Sigmoid colon (tissue), 7 donors: Measurements from ENCODE around the gene GDF9. TPM values are rescaled to one million over a fixed set of nuclear protein-coding genes. Genes with fewer than 3 reads are reported as not detected.
A peak's percentile ranks its signal among the peaks of the same experiment; 100 is the strongest.

Experiments
- DNase-seq: peaks from one replicate; pipeline ENCODE4 v3.0.0-alpha.2; 2019
- H3K27ac ChIP-seq, 4 donors: fragments of 200-600 bp; sonication (generic); one replicate each; pipeline ENCODE4 v1.5.1; 2016 to 2019; ENCODE audit warnings: mild to moderate bottlenecking in 1 of 4
- H3K27me3 ChIP-seq, 3 donors: fragments of 200-600 bp; sonication (generic); one replicate each; pipeline ENCODE4 v1.5.1; 2019; ENCODE audit warnings: mild to moderate bottlenecking in 1 of 3
- H3K36me3 ChIP-seq, 4 donors: fragments of 200-600 bp; sonication (generic); one replicate each; pipeline ENCODE4 v1.5.1; 2016 to 2019
- H3K4me1 ChIP-seq, 4 donors: fragments of 200-600 bp; sonication (generic); one replicate each; pipeline ENCODE4 v1.5.1; 2017 to 2019
- H3K4me3 ChIP-seq, 4 donors: fragments of 200-600 bp; sonication (generic); one replicate each; pipeline ENCODE4 v1.5.1; 2017 to 2019; ENCODE audit warnings: mild to moderate bottlenecking in 2 of 4, moderate library complexity in 1 of 4
- H3K9me3 ChIP-seq, 4 donors: fragments of 200-600 bp in 3 of 4; sonication (generic) in 3 of 4; one replicate each; pipeline versions ENCODE4 v1.5.1 to v1.6.1; 2013 to 2019
- CTCF ChIP-seq, 4 experiments: fragments of 450-650 bp in 3 of 4; fragments of 200-600 bp in 1 of 4; IDR thresholded peaks; one replicate each; pipeline ENCODE4 v1.5.1; 2016 to 2019; ENCODE audit warnings: antibody characterized with exemption in 4 of 4, mild to moderate bottlenecking in 3 of 4, moderate library complexity in 2 of 4
- EP300 ChIP-seq, 4 donors: sonication (generic); formaldehyde crosslinking; IDR thresholded peaks; one replicate each; pipeline ENCODE4 v1.6.1; 2017; ENCODE audit warnings: antibody characterized with exemption in 4 of 4
- POLR2A ChIP-seq, 2 donors: fragments of 450-650 bp; IDR thresholded peaks; one replicate each; pipeline ENCODE4 v1.6.1; 2016; ENCODE audit warnings: antibody characterized with exemption in 2 of 2, mild to moderate bottlenecking in 2 of 2, moderate library complexity in 2 of 2
- POLR2AphosphoS5 ChIP-seq, 4 donors: sonication (generic); formaldehyde crosslinking; IDR thresholded peaks; one replicate each; pipeline ENCODE4 v1.6.1; 2017; ENCODE audit warnings: antibody characterized with exemption in 4 of 4
- WGBS, 2 donors: extraction: QIAGEN DNeasy Blood & Tissue Kit; methylation state at CpG; one replicate each; pipeline ENCODE4 v1.1.7; 2013; 5-methylcytosine and 5-hydroxymethylcytosine counted together
- intact Hi-C: fragments of 100-400 bp; cut with DNase I; formaldehyde crosslinking; loops from one replicate; pipeline ENCODE4 v1.15.1; 2023
- polyA plus RNA-seq, 3 donors: library from polyadenylated mRNA; stranded (reverse); fragments of 200-250 nt; gene quantifications; one replicate each; pipeline ENCODE4 v1.2.3, GENCODE V29; 2013
- total RNA-seq, 4 donors: library from RNA; depleted of rRNA; stranded (reverse); fragments of >200 nt; gene quantifications; one replicate each; pipeline ENCODE4 v1.1.0, GENCODE V29; 2016
- donor health status: healthy with polysubstance abuse.
- donor health status: Bipolar disorder and iron deficiency.
- donor health status: healthy.

GDF9 gene
- total and polyA plus RNA-seq, 7 donors, result 0.22 to 1.8 (median 0.44) TPM; not detected in 3

DNA sequence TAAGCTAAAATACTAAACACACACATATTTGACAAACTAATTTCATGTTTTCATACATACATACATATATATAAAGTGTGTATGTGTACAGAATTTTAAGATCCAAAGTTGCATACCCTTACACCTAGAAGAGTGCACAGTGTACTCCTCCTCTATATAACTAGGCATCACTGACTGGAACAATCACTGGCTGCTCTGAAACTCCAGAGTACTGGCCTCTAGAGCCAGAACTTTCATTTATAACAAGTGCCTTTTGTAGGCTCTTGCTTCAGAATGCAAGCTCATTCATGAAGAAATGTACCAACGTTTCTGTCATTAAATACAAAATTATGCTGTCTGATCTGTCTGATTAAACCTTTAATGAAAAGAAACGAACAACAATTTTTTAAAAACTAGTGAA lies 11.2 kb upstream of the GDF9 start:
- 56 to 80% methylated on average over 2 of the region's 2 CpGs for WGBS, 2 donors
- TF ChIP-seq EP300 (IDR thresholded peaks at IDR 0.05) (no peak), POLR2A (IDR thresholded peaks at IDR 0.05) (no peak), POLR2AphosphoS5 (IDR thresholded peaks at IDR 0.05) (no peak), CTCF (IDR thresholded peaks at IDR 0.05) (no peak)
- DNase-seq, result no peak
- Histone ChIP-seq H3K4me3 (no peak overlapping the region), H3K4me1 (peaks cover 0 to 20% (median 11%) of the 10 kb centered on the region in 4 donors), H3K36me3 (peaks cover 13 to 74% (median 31%) of the 10 kb centered on the region in 4 donors), H3K27me3 (no peaks in the 10 kb centered on the region), H3K27ac (peak overlapping the region in 2 of 4 donors; percentile 16 to 21), H3K9me3 (no peaks in the 10 kb centered on the region)
- intact Hi-C loops, result no loop called here

DNA sequence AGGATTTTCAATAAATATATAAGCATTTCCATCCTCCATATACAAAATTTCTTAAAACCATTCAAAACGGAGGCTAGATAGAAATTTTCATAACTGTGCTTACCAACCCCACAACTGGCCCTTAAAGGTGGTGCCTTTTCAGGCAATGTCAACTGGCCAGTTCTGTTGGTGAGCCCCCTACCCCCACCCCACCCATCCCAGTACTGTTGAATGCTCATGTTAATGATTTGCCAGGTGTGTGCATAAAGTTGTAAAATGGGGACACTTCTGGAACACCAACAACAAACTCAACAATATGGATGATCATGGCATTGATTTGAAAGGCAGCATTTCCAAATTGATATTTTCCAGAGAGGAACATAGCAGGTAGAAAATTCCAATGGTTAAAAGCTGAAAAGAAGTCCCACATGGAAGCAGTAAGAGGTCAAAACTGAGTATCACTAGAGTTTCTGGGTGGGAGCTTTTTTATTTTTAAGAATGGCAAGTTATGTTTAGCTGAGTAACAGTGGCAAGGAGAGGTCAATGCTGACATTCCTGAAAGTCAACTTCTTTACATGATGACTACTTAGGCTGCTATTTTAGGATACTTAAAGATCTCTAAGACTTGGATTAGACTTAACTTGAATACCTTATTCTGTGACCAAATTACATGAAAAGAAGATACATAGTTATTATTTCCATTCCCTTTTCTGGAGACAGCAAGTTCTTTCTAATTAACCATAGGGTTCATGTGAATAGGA lies 9.9 kb upstream of the GDF9 start:
- TF ChIP-seq EP300 (IDR thresholded peaks at IDR 0.05) (no peak), POLR2A (IDR thresholded peaks at IDR 0.05) (no peak)
- H3K27ac ChIP-seq, result no peak overlapping the region
- WGBS, 2 donors, result 83 to 95% methylated on average over 1 of the region's 1 CpG
- peaks cover 9 to 69% (median 24%) of the 10 kb centered on the region in 4 donors for H3K36me3 ChIP-seq
- DNase-seq, result no peak
- H3K27me3 ChIP-seq, result no peaks in the 10 kb centered on the region
- H3K4me3 ChIP-seq, result no peak overlapping the region
- peaks cover 0 to 20% (median 11%) of the 10 kb centered on the region in 4 donors for H3K4me1 ChIP-seq
- intact Hi-C loops, result no loop called here
- no peaks in the 10 kb centered on the region for H3K9me3 ChIP-seq

DNA sequence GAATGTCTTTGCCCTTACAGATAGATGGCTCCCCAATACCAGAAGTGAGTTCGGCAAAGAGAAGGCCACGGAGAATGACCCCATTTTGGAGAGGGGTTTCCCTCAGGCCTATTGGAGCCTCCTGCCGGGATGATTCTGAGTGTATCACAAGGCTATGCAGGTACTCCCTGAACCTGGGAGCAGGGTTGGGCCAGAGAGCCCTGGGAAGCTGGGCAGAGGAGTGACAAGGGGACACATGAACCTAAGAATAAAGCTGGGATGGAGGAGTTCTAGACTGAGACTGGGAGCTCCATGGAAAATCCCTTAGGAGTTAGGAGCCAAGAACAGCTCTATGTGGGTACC lies 7.6 kb upstream of the GDF9 start:
- no peak overlapping the region for H3K4me3 ChIP-seq
- H3K36me3 ChIP-seq, result peaks cover 0 to 67% (median 11%) of the 10 kb centered on the region in 4 donors
- no peaks in the 10 kb centered on the region for H3K9me3 ChIP-seq
- no peak for TF ChIP-seq EP300 (IDR thresholded peaks at IDR 0.05)
- no peak for DNase-seq
- WGBS, 2 donors, result 96 to 97% methylated on average over 3 of the region's 3 CpGs
- no peak overlapping the region for H3K27ac ChIP-seq
- intact Hi-C loops, result no loop called here
- no peaks in the 10 kb centered on the region for H3K27me3 ChIP-seq
- peaks cover 0 to 20% (median 11%) of the 10 kb centered on the region in 4 donors for H3K4me1 ChIP-seq

DNA sequence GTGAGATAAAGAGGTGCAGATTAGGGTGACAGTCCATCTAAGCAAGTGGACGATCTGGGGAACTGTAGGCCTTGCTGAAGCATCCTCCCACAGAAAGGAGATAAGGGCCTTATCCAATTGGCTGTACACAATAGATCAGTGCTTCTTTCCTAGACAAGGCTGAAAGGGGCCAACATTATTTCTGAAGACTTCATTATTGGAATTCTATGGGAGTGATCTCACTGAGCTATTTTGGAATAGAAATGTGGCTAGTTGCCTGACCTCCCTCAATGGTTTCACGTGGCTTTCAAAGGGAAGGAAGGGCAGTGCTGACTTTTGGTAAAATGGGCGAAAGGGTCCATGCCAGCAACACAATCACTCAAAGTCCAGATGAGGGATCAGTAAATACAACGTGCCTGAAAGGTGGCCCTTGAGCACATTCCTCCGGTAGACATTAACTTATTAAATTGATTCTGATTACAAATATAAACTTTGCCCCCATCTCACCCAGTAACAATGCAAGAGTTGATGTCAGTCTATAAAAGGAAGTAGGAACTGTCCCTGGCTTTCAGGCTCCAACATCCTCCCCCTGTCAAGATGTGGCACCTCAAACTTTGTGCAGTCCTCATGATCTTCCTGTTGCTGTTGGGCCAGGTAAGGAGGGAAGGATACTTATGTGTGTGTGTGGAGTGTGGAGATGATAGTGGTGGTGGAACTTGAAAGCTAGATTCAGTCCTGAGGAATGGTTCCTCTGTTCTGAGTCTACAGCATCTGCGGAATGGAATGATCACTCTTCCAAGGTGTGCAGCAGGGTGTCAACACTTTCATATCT lies 7.1 kb upstream of the GDF9 start, which contains the start of gene LEAP2:
Gene LEAP2, plus strand, starts transcription at position 550 of the 811 bp plus-strand sequence. Its CDS starts 27 bp downstream, at position 577.
- intact Hi-C loops, result no loop called here
- peaks cover 0 to 67% (median 11%) of the 10 kb centered on the region in 4 donors for H3K36me3 ChIP-seq
- no peak for DNase-seq

GRCh38 chr5:132872788-132873118 lies 6.5 kb upstream of the GDF9 start:
- intact Hi-C loops, result no loop called here
- no peak for TF ChIP-seq POLR2A (IDR thresholded peaks at IDR 0.05)
- TF ChIP-seq EP300 (IDR thresholded peaks at IDR 0.05), result no peak
- TF ChIP-seq CTCF (IDR thresholded peaks at IDR 0.05), result no peak
- TF ChIP-seq POLR2AphosphoS5 (IDR thresholded peaks at IDR 0.05), result no peak
- H3K27ac ChIP-seq, result peak overlapping the region in 1 of 4 donors; percentile 17
- DNase-seq, result no peak
- peaks cover 0 to 19% (median 11%) of the 10 kb centered on the region in 4 donors for H3K4me1 ChIP-seq
- WGBS, 2 donors, result 100% methylated on average over 1 of the region's 1 CpG
- peaks cover 0 to 68% (median 11%) of the 10 kb centered on the region in 4 donors for H3K36me3 ChIP-seq
- H3K4me3 ChIP-seq, result no peak overlapping the region
- no peaks in the 10 kb centered on the region for H3K9me3 ChIP-seq
- H3K27me3 ChIP-seq, result no peaks in the 10 kb centered on the region

More for the DNA sequence above, 7.1 kb upstream of the GDF9 start, which contains the start of gene LEAP2:
- H3K27me3 ChIP-seq, result no peaks in the 10 kb centered on the region
- WGBS, 2 donors, result 25 to 61% methylated on average over 6 of the region's 6 CpGs
- peaks cover 0 to 20% (median 12%) of the 10 kb centered on the region in 4 donors for H3K4me1 ChIP-seq
- TF ChIP-seq POLR2A (IDR thresholded peaks at IDR 0.05), result no peak
- TF ChIP-seq POLR2AphosphoS5 (IDR thresholded peaks at IDR 0.05), result peak in 2 of 4 donors; percentile 12 to 31
- H3K4me3 ChIP-seq, result no peak within 1 kb of the TSS
- H3K9me3 ChIP-seq, result no peaks in the 10 kb centered on the region
- peak within 1 kb of the TSS in 1 of 4 donors; percentile 17 for H3K27ac ChIP-seq
